Globus pallidus (tissue), 1 donor: ENCODE results near the gene IGSF9.

ENCODE experiments used
- DNase-seq: peaks from one replicate; pipeline ENCODE4 v3.0.0-alpha.2; 2015; ENCODE audit warnings: low spot score

IGSF9 gene

DNA sequence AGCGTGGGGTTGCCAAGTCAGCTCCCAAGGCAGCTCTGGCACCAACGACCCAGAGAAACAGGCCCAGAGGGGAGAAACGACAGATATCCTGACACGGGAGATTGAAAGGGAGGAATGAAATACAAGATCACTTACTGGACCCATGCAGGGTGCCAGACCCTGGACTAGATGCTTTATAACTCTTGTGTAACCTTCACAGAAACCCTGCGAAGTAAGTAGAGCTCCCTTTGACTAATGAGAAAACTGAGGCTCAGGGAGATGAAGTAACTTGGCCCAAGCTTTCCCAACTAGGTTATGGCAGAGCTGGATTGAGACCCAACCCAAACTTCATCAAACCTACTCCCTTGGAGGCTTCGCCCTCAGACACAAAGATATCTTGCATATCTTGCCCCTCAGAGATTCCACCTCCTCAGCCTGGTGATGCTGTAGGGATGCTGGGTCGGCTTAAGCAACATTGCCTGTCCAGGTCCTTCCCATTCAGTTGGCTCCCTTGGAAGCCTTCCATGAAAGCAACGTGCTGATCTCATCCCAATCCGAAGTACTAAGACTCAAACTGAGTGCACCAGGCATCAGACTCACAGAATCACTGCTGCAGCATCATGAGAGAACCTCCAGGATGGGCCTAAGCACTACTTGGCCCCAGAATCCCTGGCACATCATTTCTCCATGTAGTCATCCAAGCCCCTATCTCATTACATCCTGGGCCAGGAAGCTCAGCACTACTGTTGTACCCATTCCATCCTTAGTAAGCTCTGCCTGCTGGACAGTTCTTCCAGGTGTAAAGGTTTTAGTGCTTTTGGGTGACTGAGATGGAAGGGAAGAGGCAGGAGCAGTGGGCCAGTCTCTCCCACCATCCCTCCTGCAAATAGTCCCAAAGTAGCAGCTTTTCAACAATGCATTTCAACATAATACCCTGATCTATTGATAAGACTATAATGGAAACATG lies 1.1 kb upstream of the IGSF9 start:
- no peak for DNase-seq

DNA sequence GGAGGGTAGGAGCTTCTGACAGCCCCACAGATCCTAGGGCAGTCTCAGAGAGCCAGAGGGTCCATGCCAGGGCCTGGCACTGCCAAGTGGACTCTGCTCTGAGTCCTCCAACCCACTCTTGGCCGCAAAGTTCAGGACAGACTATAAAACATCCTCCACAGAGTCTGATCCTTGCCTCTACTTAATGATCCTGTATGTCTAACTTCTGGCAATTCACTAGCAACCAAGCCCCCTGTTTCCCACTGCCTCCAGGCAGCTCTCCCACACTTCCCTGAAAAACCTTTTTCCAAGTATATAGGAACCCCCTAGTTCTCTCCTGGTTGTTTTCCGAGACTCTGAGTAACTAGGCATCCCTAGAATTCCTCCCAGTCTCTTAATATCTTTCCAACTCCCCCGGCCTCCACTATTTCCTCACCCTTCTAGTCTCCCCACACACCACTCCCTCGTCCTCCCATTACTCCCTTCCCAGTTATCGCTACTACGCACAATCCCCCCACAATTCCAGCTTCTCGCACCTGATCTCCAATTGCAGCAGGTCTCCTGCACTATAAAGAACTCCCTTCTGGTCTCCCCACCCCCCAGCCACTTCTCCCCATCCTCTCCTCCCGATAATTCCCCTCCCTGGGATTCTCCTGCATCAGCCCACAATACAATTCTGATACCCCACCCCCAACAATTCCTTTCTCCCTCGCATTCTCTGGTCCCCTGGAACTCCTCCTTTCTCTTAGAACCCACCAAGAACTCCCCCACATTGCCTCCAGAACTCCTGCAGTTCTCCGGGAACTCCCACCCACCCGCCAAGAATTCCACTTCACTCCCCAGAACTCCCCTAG lies 574 bp downstream of the IGSF9 start:
- no peak for DNase-seq

DNA sequence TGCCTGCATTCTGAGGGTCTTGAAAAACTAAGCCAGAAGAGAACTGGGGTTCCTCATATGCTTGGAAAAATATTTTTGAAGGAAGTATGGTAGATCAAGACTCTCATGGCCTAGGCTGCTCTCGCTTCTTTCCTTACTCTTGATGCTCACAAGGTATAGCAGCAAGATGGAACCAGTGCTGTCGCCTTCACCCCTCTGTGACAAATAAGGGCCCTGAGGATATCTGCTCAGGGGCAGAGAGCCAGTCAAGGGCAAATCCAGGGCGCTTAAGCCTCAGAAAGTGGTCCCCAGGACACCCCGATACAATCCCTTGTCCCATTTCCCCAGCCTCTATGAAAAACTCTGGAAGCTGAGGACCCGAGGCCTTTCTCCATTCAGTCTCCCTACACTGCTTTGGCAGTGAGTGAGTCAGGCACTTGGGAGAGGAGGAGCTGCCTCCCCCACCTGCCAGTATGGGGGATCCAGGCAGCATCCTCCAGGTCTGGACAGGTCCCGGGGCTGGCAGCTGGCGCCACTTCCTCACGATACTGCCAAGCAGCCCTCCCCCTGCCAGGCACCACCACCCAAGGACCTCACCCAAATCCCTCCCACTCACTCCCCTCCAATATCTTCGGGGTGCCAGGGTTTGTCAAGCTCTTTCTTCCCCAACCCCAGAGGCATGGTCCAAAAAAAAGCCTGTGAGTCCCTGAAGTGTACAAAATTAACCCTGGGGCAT lies 1.3 kb downstream of the IGSF9 start:
- DNase-seq, result no peak

DNA sequence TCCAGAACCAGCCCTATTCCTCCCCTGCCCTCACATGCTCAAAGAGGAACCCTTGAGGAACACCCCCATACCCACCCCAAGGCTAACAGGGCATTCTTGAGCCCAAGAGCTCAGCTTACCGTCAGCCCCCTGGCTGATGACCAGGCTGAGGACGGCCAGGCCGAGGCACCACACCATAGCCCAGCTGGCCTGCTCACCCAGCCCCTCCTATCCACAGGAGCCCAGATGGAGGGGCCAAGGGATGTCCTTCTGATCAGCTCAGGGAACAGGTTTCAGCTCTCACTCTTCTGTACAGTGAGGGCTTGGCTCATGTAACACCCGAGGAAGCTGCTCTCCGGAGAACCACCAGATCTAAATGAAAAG lies 2.2 kb downstream of the IGSF9 start:
- no peak for DNase-seq

DNA sequence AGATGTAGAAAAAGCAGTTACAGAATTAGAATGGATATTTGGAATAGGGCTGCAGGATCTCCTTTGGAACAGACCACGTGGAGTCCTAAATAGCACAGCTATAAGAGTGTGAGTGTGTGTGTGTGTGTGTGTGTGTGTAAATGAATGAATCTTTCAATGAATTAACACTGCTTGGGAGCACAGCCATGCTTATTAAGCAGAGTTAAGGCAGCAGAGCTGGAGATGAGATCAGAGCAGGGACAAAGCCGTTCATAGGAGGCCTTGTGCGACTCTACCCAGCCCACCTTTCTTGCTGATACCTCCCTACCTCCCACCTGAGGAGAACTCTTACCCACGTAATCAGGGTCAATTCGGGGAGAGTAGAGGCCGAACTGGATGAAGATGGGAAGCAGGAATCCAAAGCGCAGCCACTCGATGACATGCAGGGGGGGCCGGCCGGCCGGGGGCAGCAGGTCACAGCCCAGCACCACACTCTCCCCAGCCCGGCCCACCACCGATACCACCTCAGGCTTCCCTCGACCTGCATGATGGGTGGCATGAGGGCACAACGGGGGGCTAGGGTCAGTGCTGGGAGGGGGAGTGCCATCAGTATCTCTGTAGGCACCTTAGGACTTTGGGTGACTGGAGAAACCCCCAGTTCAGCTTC lies 2.7 kb downstream of the IGSF9 start:
- no peak for DNase-seq

DNA sequence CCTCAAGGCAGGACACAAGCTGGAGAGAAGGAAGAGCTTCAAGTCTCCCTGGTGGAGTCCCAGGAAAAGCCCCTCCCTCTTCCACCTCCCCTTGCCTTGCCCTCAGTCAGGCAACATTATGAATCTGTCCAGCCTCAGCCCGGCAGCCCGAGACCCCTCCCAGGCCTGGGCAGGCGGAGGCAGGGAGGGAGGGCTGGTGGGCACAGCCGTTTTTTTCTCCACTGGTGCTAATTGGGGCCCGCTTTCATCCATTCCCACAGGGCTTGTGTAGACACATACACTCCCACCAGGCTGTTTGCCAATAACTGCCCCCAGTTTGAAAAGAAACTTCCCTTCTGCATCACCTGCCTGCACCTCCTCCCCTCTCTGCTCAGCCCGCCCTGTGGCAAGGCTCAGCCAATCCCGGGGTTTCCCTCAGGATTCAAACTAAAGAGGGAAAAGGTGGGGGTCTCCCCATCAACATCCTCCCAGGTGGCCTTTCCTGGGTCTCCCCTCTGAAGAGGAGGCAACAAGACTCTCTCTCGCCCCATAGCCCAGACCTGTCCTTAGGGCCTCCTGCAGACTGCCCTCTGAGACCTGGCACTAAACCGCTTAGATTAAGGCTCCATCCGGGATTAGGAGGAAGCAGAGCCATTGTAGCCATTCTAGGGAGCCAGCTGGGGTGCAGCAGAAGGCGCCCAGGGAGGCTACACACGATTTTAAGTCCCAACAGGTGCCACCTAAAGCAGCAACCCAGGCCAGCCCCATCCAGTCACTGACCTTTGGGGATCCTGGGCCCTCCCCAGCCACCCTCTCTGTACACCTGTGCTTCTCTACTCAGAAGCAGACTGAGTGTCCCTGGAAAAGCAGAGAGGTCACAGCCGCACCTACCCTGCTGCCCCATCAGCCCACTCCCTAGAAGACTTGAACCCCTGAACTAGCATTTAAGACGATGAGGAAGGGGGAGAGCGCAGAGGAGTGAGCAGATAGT lies 3.5 kb downstream of the IGSF9 start:
- no peak for DNase-seq

DNA sequence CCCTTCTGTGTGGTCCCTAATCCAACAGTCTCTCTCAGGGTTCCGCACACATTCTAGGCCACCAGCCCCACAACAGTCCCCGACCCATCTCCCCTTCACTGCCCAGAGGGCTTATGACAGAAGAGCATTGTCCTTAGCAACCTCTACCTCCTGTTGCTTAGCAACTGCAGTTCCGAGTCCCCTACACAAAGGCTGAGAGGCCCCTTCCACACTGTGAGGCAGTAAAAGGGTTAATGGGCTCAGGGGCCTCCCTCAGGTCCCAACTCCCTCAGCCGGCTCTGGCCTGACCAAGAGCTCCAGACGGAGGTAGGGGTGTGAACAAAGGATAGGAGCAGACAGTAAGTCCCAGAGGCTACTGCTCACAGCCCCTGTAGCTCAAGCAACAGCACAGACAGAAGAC lies 4.3 kb downstream of the IGSF9 start:
- no peak for DNase-seq

DNA sequence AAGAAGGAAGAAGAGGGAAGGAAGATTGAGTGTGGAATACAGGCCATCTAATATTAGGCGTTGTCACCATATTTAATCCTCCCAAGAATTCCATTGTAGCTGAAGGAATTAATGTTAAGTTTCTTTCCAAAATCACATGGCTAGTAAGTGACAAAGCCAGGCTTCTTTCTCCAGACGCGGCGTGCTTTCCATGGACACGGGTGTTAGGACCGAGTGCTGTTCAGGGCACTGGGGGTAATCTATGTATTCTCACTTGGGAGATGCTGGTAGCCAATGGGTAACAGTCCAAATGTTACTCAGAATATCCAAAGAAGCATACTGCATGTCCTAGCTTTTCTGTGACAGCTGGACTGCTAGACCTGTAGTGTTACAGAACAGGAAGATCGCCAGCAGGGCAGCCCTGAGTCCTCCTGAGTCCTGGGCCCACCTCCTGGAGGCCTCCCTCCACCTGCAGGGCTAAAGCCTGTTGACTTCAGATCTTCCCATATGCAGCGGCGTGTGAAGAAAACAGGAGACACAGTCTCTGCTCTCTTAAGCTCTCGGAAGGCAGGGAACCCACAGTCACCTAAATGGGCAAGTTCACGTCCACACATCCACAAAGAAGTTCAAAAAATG lies 5.3 kb downstream of the IGSF9 start:
- no peak for DNase-seq

DNA sequence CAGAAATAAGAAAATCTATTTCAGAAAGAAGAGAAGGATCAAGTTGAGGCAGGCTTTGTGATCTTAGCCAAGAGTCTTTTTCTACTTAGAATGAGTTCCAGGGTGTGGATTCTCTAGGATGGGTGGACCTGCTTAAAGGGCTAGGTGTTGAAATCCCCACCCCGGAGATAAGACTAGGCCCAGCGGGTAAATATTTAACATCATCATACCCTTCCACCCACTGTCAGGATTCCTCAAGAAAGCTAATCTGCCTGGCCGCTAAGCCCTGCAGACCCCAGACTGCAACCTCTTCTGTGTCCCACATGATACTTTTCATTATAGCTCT lies 5.8 kb downstream of the IGSF9 start:
- DNase-seq, result no peak

DNA sequence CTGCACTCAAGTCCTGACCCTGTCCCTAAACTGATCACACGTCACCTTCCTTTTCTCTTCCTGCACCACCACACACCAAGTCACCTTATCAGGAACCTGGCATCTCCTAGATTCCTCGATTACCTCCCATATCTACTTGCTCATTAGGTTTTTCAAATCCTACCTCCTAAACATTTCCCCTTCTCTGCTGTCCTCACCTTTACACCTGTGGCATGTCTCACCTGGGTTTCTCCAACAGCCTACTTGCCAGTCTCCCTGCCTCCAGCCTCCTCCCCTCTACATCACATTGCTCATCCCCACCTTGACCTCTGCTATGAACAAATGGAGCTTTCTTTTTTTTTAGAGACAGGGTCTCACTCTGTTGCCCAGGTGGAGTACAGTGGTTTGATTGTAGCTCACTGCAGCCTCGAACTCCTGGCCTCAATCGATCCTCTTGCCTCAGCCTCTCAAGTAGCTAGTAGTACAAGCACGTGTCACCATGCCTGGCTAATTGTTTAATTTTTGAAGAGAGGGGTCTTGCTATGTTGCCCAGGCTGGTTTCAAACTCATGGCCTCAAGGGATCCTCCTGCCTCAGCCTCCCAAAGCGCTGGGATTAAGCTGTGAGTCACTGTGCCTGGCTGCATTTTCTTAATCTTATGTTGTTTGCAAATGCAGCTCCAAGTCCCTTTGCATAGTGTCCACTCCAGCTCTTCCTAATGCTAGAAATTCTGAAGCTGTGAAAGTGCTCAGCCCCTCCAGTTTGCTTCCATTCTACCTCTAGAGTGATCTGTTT lies 6.3 kb downstream of the IGSF9 start:
- no peak for DNase-seq

DNA sequence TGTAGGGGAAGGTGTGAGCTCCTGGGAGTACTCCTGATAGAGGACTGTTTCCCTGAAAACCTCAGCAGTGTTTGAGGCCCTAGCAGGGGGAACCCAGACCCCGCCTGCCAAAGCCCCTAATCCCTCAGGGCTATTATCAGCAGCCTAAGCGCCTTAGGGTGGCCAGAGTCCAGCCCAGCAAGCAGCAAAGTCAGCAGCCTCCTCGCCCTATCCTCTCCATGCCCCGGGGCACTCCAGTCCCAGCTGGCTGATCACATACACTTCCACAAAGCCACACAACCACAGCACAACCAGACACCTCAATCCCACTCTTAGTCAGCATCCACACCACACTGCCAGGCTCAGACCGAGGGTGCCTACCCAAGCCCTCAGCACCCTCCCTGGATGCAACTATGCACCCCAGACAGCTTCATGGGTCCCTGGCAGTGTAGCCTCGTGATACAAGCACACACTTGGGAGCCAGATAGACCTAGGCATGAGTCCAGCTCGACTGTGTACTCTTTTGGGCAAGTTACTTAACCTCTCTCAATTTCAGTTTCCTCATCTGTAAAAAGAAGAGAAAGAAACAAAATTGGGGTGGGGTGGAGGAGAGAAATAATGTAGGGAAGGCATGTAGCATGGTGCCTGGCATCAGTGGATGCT lies 7.1 kb downstream of the IGSF9 start:
- no peak for DNase-seq

DNA sequence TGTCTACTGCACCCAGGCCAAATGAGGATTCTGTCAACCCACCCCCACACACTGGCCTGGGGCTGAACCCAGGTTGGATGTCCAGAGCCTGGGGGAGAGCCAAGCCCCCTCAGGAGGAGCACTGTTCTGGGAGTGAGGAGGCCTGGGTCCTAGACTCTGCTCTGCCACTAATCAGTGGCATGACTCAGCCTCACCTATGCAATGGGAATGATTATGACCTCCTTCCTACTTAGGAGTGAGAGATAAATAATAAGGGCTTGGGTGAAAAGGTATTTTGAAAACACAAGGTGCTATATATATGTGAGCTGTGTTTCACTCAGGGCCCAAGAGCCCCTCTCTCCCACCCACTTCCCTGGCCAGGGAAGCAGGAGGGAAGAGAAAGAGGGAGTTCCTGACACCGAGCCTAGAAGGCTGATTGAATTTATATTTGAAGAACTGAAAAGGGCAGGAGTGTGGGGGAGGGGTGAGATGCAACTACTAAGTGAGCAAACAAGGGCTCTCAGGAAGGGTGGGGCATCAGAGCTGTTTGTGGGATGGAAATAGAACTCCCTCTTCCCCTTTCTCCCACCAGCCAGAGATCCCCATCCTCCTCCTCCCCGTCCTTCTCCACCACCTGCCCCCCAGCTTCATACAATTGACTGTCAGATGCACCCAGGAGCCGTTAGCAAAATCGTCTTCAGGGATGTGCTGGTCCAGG lies 8.2 kb downstream of the IGSF9 start:
- DNase-seq, result no peak

DNA sequence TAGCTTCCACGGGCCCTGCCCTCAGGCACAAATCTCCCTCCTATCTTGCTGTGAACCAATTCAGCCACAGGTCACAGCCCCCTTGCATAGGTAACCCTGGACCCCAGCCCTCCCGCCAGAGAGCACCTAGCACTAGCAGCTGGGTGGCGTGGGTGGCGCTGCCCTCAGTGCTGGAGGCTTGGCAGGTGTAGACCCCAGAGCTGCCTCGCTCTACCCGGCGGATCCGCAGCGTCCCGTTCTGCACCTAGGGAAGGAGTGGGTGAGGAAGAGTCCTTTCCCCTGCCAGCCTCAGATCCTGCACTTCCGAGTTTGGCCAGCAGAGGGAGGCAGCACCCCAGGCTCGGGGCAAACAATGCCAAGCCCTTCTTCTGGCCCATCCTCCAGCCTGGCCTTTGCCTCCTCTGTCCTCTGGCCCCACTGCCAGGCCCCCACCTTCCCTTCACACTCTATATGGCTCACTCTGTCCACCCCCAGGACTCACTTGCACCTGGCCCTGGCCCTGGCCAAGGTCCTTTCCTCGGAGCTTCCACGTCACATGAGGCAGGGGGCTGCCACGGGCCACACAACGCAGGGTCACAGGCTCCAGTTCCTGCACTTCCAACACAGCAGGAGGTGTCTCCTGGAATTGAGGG lies 9.0 kb downstream of the IGSF9 start:
- no peak for DNase-seq

DNA sequence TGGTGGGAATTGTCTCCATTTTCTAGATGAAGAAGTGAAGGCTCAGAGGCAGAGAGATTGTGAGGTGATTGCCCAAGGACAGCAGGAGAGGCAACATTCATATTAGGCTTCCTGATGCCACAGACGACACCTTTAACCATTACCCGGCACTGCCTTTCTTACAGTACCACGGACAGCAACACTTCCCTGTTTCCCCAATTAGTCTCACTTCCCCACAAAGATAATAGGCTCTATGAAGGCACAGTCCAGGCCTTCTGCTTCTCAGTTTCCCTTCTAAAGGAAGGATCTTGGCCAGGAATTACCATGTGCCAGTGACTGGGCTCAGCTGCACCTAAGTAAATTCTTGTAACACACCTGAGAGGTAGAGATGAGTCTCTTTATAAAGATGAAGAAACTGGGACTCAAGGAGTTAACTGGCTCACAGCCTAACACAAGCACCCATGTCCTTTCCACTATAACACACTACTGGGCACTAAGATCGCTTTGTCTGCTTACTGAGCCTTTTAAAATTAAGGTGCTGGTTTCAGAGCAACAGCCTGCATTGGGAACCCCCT lies 9.6 kb downstream of the IGSF9 start:
- DNase-seq, result no peak

DNA sequence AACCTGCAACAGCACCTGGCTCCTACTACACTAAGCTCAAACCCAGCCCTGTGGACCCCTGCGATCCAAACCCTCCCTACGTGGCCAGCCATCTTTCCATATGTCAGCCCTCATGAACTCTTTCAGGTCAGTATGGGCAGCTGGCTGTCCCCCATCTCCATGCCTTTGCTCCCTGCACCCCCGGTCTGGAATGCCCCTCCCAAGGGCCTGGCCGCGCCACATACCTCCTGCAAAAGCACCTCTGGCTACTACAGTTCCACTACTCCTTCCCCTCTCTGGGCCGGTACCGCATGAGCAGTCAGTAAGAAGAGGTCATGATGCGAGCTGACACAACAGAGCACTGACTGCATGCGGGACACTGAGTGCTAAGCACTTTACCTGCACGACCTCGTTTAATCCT lies 10.1 kb downstream of the IGSF9 start:
- no peak for DNase-seq

DNA sequence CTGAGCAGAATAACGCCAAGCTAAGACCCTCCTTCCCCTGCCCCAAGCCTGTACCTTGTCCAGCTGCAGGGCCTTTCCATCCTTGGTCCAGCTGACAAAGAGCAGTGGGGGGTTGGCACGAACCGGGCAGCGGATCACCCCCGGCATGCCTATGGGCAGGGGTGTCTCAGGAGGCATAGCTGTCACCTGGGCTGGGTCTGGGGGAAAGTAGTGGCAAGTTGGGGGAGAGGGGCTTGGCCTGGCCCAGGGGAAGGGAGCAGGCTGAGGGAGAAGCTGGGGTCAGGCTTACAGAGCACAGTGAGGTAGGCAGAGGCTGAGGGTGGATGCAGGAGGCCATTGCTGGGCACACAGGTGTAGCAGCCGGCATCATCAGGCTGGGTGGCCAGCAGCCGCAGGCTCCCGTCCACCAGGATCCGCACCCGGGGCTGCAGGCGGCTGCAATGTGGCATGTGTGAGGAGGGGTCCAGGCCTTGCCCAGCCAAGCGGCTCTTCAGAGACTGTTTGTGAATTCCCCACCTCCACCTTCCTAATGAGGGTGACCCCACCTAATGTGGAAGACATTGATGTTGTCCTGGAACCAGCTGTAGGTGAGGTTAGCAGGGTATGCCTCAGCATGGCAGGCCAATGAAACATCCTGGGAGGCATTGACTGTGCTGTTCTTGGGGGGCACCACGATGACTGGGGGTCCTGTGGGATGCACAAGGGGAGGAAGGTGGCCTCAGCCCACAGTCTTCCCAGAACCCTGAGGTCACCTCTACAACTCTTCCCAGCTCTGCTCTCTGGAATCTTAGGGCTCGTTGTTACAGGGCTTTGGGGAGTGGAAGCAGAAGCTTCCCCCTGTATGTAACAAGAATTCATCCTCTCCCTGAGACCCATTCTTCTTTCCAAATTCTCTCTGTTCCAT lies 11.0 kb downstream of the IGSF9 start:
- DNase-seq, result no peak

DNA sequence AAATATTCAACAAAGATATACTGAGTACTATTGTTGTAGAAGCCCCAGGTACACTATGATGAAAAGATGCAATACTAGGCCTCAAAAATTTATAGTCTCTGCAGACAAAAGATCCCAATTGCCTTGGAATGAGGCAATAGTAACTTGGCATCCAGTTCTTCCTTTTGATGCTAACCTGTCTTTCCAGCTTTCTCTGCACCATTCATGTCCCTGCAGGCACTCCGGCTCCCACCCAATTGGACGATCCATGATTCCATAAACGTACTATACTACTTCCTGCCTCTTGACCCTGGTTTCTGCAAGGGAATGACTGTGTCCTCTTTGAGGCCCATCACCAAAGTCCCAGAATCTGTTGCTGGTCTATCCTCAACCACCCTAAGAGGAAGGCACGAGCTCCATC lies 12.1 kb downstream of the IGSF9 start:
- DNase-seq, result no peak
